ENCODE data around the gene TBC1D5.

TBC1D5 gene

DNA sequence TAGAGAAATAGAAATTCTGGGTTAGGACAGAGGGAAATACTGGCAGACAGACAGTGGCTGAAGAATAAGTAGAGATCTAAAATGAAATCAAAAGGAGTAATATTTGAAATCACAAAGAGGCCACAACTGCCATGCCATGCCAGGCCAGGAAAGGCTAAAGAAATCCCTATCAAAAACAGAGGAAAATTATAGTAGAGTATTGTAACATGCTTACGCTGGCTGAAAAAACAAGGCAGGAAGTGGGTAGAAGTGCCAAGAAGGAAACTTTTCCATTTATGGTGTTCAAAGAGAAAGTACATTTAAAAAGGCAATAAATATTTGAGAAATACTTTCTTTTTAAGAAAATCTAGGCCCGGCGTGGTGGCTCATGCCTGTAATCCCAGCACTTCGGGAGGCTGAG, 442.0 kb downstream of the TBC1D5 start:
- no peak for DNase-seq (ENCODE audit: low spot score)

DNA sequence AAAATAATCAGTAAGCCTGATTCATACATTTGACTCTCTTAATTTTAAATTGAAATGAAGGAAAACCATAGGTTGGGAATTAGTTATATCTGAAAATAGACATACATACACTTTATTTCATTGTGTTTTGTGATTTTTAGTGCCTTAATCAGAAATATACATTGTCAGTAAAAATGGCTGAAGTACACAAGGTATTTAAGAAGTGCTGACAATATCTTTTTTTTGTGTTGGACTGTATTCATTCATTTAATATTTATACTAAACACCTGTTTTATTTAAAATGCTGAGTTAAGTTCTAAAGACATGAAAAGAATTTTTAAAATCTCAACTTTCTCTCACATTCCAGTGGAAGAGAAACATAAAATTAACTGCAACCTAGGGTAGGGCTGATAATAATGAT, 444.4 kb downstream of the TBC1D5 start:
- DNase-seq (ENCODE audit: low spot score), result no peak

DNA sequence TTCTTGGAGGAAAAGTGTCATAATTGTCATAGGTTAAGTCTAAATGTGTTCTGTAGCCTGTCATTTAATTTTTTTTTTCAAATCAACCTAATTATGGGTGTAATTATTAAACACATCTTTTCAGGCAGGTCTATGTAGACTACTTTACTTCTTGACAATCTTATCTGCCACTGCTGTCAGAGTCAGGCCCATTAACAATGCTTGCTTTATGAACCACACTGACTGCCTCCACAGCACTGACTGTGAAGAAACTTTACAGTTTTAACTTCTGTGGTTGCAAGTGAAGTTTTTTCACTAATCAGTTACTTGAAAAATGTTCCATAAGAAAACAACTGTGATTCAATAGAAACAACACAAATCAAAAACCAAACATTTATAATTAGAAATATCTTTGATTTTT, 449.9 kb downstream of the TBC1D5 start:
- DNase-seq (ENCODE audit: low spot score), result no peak

DNA sequence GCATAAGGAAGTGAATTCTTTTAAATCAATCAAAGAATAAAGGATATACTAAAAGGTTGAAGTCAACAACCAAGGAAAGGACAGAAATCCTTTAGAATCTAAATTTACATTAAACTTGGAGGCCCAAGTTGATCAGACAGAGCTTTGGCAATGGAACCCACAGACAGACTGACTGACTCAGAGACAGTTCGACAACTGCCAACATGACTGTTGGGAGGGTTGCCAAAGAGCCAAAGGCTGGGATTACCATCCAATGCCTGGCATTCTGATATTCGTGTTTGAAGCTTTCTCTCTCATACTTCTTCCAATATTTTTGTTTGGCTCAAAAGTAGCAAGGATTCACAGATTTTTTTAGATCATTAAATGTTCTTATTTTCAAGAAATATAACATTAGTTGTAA, 451.5 kb downstream of the TBC1D5 start:
- no peak for DNase-seq (ENCODE audit: low spot score)

DNA sequence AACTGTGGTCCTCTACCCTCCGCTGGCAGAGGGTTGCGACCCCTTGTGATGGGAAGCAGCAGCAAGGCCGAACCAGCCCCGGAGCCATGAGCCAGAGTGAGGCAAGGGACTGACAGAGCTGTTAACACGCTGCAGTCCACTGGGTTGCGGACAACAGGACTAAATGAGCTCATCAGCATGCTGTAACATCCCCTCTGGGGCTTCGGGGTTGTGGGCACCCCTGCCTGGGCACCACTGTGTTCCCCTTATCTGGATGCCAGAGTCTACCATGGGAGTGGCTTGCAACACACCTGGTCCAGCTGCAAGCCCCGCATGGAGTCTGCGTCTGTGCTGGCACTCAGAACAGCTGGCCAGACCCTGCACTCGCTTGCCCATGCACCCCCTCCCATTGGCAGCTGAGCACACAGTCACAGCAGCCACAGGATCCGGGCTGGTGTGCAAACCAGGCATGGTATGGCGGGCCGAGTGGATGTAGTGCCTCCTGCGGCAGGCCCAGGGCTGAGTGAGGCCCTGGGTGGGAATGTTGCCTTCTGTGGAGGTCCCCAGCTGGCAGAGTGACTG, 453.5 kb downstream of the TBC1D5 start:
- no peak for DNase-seq (ENCODE audit: low spot score)

- no peak for DNase-seq (ENCODE audit: low spot score)
These were observed 455.3 kb downstream of the TBC1D5 start for GRCh38 chr3:17287006-17287689.

DNA sequence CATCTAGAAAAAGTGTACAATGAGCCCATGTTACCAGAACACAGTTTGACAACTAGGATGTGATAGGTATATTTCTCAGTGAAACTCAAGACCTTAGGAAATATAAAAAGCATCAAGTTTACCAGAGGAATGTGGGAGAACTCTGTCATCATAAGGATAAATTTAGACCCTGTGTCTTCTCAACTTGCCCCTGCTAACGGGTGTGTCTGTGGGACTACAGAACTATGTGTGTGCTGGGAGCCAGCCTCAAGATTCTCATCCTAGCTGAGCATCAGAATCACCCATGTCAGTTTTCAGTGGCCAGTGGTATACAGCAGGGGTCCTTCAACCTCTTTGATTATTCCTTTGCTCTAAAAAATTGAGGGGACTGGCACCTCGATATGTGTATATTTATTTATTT, 464.4 kb downstream of the TBC1D5 start:
- DNase-seq (ENCODE audit: low spot score), result no peak

- DNase-seq (ENCODE audit: low spot score), result no peak
These were observed 475.6 kb downstream of the TBC1D5 start for GRCh38 chr3:17266846-17267245.

DNA sequence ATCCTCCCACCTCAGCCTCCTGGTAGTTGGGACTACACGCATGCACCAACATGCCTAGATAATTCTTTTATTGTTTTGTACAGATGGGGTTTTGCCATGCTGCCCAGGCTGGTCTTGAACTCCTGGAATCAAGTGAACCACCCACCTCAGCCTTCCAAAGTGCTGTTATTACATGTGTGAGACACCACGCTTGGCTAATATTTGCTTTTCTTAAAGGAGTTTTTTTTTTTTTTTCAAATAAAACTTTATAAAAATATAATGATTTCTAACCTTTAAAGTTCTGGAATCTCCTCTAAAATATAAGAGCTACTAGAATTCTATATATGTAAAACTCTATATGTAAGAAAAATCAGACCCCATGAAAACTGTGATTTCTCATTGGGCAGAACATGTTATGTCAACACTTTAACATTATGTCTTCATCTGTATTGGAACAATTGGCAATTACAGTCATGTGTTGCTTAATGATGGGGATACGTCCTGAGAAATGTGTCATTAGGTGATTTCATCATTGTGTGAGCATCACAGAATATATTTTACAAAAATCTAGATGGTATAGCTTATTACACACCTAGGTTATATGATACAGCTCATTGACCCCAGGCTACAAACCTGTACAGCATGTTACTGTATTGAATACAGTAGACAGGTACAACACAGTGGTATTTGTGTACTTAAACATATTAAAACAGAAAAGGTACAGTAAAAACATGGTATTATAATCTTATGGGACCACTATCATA, 480.6 kb downstream of the TBC1D5 start:
- DNase-seq (ENCODE audit: low spot score), result no peak

GRCh38 chr3:17260257-17260656, 482.2 kb downstream of the TBC1D5 start:
- DNase-seq (ENCODE audit: low spot score), result no peak

- DNase-seq (ENCODE audit: low spot score), result no peak
These were observed 482.7 kb downstream of the TBC1D5 start for GRCh38 chr3:17259685-17260084.

DNA sequence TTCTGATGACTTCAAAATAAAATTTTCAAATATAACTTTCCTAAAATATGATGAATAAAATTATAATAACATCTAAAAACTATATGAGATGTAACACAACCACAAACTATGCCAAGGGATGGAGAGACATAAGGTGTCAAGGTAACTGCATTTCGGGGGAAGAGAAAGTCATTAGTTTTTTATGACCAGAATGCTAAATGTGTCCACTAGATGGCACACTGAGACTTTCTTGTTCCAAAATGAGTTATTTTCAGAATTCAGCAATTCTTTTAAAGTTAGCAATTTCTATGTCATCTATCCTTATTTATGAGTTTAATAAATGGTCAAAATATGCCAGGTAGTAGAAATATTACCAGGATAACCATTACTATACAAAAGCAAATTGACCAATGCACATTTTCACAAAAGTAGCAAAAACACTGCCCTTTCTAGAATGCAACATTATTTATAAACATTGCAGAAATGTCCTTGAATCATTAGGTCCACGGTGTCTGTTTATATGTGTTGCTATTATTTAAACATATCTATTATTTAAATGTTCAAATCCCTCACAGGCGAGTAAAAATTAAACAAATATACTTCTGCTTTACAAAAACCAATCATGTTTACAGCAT, 483.5 kb downstream of the TBC1D5 start:
- DNase-seq (ENCODE audit: low spot score), result peak; percentile 12

DNA sequence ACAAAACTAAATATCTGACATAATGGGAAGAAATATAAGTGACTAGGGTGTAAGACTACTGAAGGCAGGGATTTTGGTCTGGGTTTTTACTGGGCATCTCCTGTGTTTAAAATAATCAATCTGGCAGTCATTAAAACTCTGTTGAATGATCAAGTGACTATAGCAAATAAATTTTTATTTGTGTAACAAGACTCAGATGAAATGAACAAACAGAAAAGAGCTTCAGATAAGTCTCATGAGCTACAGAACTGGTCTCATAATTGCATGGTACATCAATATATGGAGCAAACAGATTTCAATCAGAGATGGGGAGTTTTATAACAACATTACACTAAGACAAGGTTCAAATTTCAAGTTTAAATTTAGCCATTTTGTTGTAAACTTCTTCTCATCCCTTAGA, 485.2 kb downstream of the TBC1D5 start:
- no peak for DNase-seq (ENCODE audit: low spot score)

GRCh38 chr3:17243621-17244020, 498.8 kb downstream of the TBC1D5 start:
- no peak for DNase-seq (ENCODE audit: low spot score)

DNA sequence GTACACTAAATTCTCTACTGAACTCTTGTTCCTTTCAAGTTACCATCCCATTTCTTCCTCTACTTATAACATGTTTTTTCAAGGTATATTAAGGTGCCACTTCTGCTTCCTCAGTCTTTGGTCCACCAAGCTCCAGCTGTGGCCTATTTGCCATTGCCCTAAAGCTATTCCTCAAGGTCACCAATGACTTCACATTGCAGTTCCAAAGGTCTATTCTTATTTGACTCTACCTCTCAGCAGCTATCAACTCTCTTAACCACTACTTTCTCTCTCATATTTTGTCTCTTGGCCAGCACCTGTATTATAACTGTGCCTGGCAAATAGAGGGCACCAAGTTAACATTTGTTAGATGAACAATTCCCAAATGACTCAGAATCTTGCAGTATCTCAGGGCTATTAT, 503.0 kb downstream of the TBC1D5 start:
- DNase-seq (ENCODE audit: low spot score), result no peak

DNA sequence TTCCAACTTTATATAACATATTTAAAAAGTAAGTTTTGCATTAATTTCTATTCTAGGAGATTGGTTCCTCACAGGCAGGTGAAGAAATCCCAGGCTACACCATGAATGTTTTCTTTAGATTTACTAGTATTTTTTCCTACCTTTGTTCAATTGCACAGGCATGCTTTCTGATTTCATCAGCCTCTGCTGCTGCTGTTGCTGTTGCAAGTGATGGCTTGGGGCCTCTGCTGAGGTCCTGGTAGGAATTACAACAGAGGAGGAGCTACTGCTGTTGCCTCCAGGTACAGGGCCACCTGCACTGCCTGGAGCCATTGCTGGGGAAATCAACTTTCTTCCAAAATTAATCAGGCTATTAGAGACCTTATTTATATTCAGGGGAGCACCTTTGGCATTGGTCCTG, 504.4 kb downstream of the TBC1D5 start:
- DNase-seq (ENCODE audit: low spot score), result no peak

- no peak for DNase-seq (ENCODE audit: low spot score)
These were observed 507.1 kb downstream of the TBC1D5 start for GRCh38 chr3:17235310-17235709.

DNA sequence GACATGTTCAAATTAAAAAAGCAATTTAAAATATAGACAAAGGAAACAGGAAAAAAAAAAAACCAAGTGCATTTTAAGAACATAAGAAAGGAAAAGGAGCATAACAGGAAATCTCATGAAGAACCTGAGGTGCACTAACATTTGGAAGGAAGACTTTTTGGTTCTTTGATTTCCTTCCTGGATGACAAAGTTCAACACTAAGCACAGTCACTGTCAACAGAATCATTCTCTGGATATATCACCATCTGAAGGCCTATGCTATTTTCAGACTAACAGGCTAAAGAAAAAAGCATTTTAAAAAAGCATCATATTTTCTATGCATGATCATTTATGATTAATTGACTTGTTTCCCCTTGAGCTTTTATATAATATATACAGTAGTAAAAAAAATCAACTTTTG, 508.0 kb downstream of the TBC1D5 start:
- DNase-seq (ENCODE audit: low spot score), result no peak

- DNase-seq (ENCODE audit: low spot score), result peak; percentile 12
These were observed 509.0 kb downstream of the TBC1D5 start for GRCh38 chr3:17233398-17233800.

- no peak for DNase-seq (ENCODE audit: low spot score)
These were observed 510.0 kb downstream of the TBC1D5 start for GRCh38 chr3:17232442-17232841.

DNA sequence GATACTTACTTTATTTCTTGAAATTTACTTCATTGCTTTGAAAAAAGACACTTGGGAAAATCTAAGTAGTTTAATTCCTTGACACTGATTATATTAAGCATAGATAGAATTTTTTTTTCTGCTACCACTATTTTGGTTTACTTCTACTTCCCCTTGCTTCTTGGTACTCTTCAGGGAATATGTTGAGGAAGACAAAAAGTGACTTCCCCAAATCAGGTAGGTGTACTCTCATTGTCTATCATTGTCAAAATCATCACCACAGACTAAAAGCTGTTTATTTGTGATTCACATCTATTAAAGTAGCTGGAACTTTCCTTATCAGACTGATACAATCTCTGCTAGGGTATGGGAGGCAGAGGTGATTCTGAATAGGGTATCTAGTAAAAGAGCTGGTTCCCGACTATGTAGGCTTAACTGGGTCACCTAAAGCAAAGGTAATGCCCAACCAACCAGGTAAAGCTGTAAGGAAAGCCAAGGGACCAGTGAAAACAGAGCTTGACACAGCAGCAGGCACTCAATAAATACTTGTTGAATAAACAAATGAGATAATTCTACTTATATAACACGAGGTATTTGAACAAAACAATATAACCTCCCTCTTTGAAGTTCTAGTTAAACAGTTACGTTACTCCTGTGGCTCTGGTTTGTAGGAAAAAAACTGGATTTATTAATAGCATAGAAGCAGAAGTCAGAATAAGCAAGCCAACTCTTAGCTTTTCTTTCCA, 510.7 kb downstream of the TBC1D5 start:
- no peak for DNase-seq (ENCODE audit: low spot score)

DNA sequence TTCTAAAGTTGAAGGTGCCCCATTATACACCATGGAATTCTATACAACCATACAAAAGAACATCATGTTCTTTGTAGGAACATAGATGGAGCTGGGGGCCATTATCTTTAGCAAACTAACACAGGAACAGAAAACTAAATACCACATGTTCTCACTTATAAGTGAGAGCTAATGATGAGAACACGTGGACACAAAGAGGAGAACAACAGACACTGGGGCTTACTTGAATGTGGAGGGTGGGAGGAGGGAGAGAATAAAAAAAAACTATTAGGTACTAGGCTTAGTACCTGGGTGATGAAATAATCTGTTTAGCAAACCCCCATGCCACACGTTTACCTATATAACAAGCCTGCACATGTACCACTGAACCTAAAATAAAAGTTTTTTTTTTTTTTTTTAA, 515.0 kb downstream of the TBC1D5 start:
- no peak for DNase-seq (ENCODE audit: low spot score)
